ENCODE data around the gene ADAMTS2. TPM values are rescaled to one million over a fixed set of nuclear protein-coding genes. Genes with fewer than 3 reads are reported as not detected.

The ADAMTS2 gene
- total RNA-seq, 1 experiment from 2014 or later, result 3.9 TPM

DNA sequence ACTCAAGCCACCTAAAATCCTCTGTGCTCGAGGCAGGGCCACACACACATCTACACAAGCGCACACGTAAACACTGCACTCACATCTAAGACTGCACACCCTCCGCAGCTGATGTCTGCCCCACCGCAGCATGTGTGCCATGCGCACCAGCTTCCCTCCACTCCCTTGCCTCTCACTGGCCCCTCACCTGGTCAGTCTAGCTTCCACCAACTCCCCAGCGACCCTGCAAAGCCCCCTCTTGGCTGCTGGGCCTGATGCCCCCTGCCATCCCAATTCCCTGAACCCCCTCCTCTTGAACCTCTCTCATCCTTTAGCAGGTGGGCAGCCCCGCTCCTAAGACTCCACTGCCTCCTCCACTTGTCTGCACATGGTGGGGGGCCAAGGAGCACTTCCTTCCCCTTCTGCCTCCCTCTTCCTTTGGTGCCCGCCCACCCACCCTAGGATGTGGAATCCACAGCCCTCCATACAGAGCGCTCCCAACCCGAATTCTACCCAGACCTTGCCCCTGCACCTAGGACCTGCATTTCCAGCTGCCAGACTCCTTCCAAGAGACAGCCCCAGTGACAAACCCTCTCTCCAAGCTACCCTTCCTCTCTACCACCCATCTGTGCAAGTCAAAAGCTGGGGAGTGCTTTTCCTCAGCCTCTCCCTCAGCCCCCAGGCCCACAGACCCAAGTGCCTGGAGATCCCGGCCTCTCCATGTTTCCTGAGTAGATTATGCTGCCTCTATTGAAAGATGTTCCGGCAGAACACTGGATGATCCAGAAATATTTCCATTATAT, 23.9 kb downstream of the ADAMTS2 start:
- Histone ChIP-seq H3K27me3 (ENCODE audit: insufficient read depth, low read length) (no peaks in the 10 kb centered on the region), H3K9me2 (ENCODE audit: insufficient read depth) (no peaks in the 10 kb centered on the region), H3K27ac (ENCODE audit: low read depth, low read length) (no peak overlapping the region), H3K36me3 (ENCODE audit: control insufficient read depth in 1 of 2, insufficient read depth in 2 of 2, low read length in 2 of 2) (no peaks in the 10 kb centered on the region), H3K9ac (ENCODE audit: low read length) (no peak overlapping the region), H3K4me1 (ENCODE audit: control insufficient read depth in 1 of 2, insufficient read depth in 2 of 2, low read length in 2 of 2) (no peaks in the 10 kb centered on the region), H3K79me2 (ENCODE audit: insufficient read depth, low read length) (no peaks in the 10 kb centered on the region), H3K4me3 (replicated peaks in 1 of 2; ENCODE audit: low read depth in 1 of 2, low read length in 2 of 2) (no peak overlapping the region), H2AFZ (ENCODE audit: low read depth, low read length, poor library complexity, severe bottlenecking) (no peak overlapping the region), H4K20me1 (ENCODE audit: insufficient read depth) (no peaks in the 10 kb centered on the region), H3K9me3 (ENCODE audit: control insufficient read depth in 1 of 2, insufficient read depth in 1 of 2, low read depth in 1 of 2, low read length in 2 of 2) (no peaks in the 10 kb centered on the region), H3K4me2 (ENCODE audit: low read length) (no peak overlapping the region)
- CTCF ChIA-PET, result no interaction called here
- TF ChIP-seq ZFX (IDR thresholded peaks at IDR 0.05) (no peak), CEBPB (IDR thresholded peaks at IDR 0.05; ENCODE audit: low read depth) (no peak), POLR2AphosphoS5 (IDR thresholded peaks at IDR 0.05; ENCODE audit: low read depth, low read length) (no peak), ZNF274 (IDR thresholded peaks at IDR 0.05; ENCODE audit: low read depth, low read length) (no peak), SIN3A (IDR thresholded peaks at IDR 0.05; ENCODE audit: low read depth) (no peak), YY1 (IDR thresholded peaks at IDR 0.05; ENCODE audit: extremely low read depth, insufficient replicate concordance, low read depth, low read length) (no peak), FOSL1 (IDR thresholded peaks at IDR 0.05; ENCODE audit: low read depth) (no peak), EZH2phosphoT487 (IDR thresholded peaks at IDR 0.05; ENCODE audit: borderline replicate concordance) (no peak), ELF1 (IDR thresholded peaks at IDR 0.05; ENCODE audit: borderline replicate concordance, low read depth) (no peak), SRF (IDR thresholded peaks at IDR 0.05; ENCODE audit: low read depth) (no peak)
- TF ChIP-seq, protein P1, sequence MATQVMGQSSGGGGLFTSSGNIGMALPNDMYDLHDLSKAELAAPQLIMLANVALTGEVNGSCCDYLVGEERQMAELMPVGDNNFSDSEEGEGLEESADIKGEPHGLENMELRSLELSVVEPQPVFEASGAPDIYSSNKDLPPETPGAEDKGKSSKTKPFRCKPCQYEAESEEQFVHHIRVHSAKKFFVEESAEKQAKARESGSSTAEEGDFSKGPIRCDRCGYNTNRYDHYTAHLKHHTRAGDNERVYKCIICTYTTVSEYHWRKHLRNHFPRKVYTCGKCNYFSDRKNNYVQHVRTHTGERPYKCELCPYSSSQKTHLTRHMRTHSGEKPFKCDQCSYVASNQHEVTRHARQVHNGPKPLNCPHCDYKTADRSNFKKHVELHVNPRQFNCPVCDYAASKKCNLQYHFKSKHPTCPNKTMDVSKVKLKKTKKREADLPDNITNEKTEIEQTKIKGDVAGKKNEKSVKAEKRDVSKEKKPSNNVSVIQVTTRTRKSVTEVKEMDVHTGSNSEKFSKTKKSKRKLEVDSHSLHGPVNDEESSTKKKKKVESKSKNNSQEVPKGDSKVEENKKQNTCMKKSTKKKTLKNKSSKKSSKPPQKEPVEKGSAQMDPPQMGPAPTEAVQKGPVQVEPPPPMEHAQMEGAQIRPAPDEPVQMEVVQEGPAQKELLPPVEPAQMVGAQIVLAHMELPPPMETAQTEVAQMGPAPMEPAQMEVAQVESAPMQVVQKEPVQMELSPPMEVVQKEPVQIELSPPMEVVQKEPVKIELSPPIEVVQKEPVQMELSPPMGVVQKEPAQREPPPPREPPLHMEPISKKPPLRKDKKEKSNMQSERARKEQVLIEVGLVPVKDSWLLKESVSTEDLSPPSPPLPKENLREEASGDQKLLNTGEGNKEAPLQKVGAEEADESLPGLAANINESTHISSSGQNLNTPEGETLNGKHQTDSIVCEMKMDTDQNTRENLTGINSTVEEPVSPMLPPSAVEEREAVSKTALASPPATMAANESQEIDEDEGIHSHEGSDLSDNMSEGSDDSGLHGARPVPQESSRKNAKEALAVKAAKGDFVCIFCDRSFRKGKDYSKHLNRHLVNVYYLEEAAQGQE (IDR thresholded peaks at IDR 0.05; ENCODE audit: low read depth), result no peak
- TF ChIP-seq, protein P2, sequence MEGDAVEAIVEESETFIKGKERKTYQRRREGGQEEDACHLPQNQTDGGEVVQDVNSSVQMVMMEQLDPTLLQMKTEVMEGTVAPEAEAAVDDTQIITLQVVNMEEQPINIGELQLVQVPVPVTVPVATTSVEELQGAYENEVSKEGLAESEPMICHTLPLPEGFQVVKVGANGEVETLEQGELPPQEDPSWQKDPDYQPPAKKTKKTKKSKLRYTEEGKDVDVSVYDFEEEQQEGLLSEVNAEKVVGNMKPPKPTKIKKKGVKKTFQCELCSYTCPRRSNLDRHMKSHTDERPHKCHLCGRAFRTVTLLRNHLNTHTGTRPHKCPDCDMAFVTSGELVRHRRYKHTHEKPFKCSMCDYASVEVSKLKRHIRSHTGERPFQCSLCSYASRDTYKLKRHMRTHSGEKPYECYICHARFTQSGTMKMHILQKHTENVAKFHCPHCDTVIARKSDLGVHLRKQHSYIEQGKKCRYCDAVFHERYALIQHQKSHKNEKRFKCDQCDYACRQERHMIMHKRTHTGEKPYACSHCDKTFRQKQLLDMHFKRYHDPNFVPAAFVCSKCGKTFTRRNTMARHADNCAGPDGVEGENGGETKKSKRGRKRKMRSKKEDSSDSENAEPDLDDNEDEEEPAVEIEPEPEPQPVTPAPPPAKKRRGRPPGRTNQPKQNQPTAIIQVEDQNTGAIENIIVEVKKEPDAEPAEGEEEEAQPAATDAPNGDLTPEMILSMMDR (IDR thresholded peaks at IDR 0.05 in 2 of 3, conservative IDR thresholded peaks at IDR 0.05 in 1 of 3; ENCODE audit: borderline replicate concordance in 1 of 3, insufficient read depth in 1 of 3, low read depth in 2 of 3, low read length in 2 of 3), result no peak
- intact Hi-C loops (cut with micrococcal nuclease), result no loop called here
- no peak for ATAC-seq
- BruUV-seq (replicated peaks), result no TSS peak
- DNase-seq (ENCODE audit: low read depth, low spot score), result no peak
- POLR2A ChIA-PET, result no interaction called here
- RAD21 ChIA-PET (ENCODE audit: low non-redundant PET in 1 of 2, low total read pairs in 2 of 2, uncharacterized antibody in 2 of 2, unreplicated experiment in 2 of 2), result no interaction called here

Data from HCT116 (cell line).